Ectodermal cell (in vitro differentiated cells): ENCODE data around the gene SWAP70. TPM values are rescaled to one million over a fixed set of nuclear protein-coding genes. Genes with fewer than 3 reads are reported as not detected.
"Not testable (repeated sequence)": the region's sequence is repeated elsewhere in the genome, so short reads cannot be mapped to it uniquely, and the experiment has no call there.

Experiments used
- H3K27ac ChIP-seq: 2 replicates; pipeline ENCODE4 v1.7.0; 2013; ENCODE audit warnings: mild to moderate bottlenecking, low read depth, low read length; ENCODE audit not compliant: insufficient read depth, poor library complexity, severe bottlenecking
- H3K27me3 ChIP-seq: 2 replicates; pipeline ENCODE4 v1.7.0; 2013; ENCODE audit warnings: mild to moderate bottlenecking, low read length; ENCODE audit not compliant: insufficient read depth, control insufficient read depth, poor library complexity, severe bottlenecking
- H3K36me3 ChIP-seq: one replicate; pipeline ENCODE4 v1.7.0; 2013; ENCODE audit warnings: low read length; ENCODE audit not compliant: control insufficient read depth, insufficient read depth
- H3K4me1 ChIP-seq: one replicate; pipeline ENCODE4 v1.7.0; 2013; ENCODE audit warnings: low read length; ENCODE audit not compliant: control insufficient read depth, insufficient read depth
- H3K4me3 ChIP-seq: 2 replicates; pipeline ENCODE4 v1.7.0; 2013; ENCODE audit warnings: low read depth, low read length, control low read depth; ENCODE audit not compliant: insufficient read depth
- H3K9me3 ChIP-seq: 2 replicates; pipeline ENCODE4 v1.7.0; 2013; ENCODE audit warnings: mild to moderate bottlenecking, low read length, moderate library complexity; ENCODE audit not compliant: control insufficient read depth
- WGBS, 2 experiments: methylation state at CpG; one replicate each; pipeline ENCODE4 v1.1.7; 2013; ENCODE audit warnings: missing lambda C conversion rate in 2 of 2; 5-methylcytosine and 5-hydroxymethylcytosine counted together
- polyA plus RNA-seq, 4 experiments: library from polyadenylated mRNA; stranded (reverse); fragments of 50-300 nt; gene quantifications; one replicate each; pipeline ENCODE4 v1.2.3, GENCODE V29; 2013

SWAP70 gene
- polyA plus RNA-seq (2013, experiment 1 of 4): 18.6 TPM
- 16.4 TPM for polyA plus RNA-seq (2013, experiment 2 of 4)
- 13.2 TPM for polyA plus RNA-seq (2013, experiment 3 of 4)
- polyA plus RNA-seq (2013, experiment 4 of 4): 16.2 TPM

GRCh38 chr11:9663699-9664275 lies at the start of gene SWAP70:
SWAP70 (plus strand) TSS chr11:9664077; CDS start chr11:9664180, 103 bp downstream.
- no peaks in the 10 kb centered on the region for H3K36me3 ChIP-seq
- WGBS, 2 experiments: 1% methylated on average over 38 of the region's 38 CpGs
- H3K4me3 ChIP-seq: peak within 1 kb of the TSS; percentile 58

GRCh38 chr11:9615031-9615451 lies 48.8 kb upstream of the SWAP70 start:
- Histone ChIP-seq H3K36me3 (no peaks in the 10 kb centered on the region), H3K4me3 (no peak overlapping the region), H3K4me1 (peaks cover 3% of the 10 kb centered on the region), H3K9me3 (no peaks in the 10 kb centered on the region), H3K27ac (no peak overlapping the region), H3K27me3 (peaks cover 20% of the 10 kb centered on the region)
- 84 to 91% methylated on average over 1 to 2 of the region's 2 CpGs for WGBS, 2 experiments

More at GRCh38 chr11:9663699-9664275, at the start of gene SWAP70:
- H3K4me1 ChIP-seq: no peaks in the 10 kb centered on the region
- no peak within 1 kb of the TSS for H3K27ac ChIP-seq
- H3K27me3 ChIP-seq: peaks cover 12% of the 10 kb centered on the region
- no peaks in the 10 kb centered on the region for H3K9me3 ChIP-seq

GRCh38 chr11:9616042-9616675 lies 47.7 kb upstream of the SWAP70 start:
- 85 to 100% methylated on average over 2 of the region's 2 CpGs for WGBS, 2 experiments
- H3K27me3 ChIP-seq: peaks cover 20% of the 10 kb centered on the region
- no peaks in the 10 kb centered on the region for H3K9me3 ChIP-seq
- H3K4me1 ChIP-seq: peaks cover 3% of the 10 kb centered on the region
- no peaks in the 10 kb centered on the region for H3K36me3 ChIP-seq
- no peak overlapping the region for H3K27ac ChIP-seq
- no peak overlapping the region for H3K4me3 ChIP-seq

GRCh38 chr11:9616858-9617257 lies 47.0 kb upstream of the SWAP70 start:
- Histone ChIP-seq H3K27me3 (peaks cover 20% of the 10 kb centered on the region), H3K9me3 (no peaks in the 10 kb centered on the region), H3K4me1 (peaks cover 3% of the 10 kb centered on the region), H3K4me3 (no peak overlapping the region), H3K27ac (no peak overlapping the region), H3K36me3 (no peaks in the 10 kb centered on the region)
- 94 to 95% methylated on average over 4 of the region's 4 CpGs for WGBS, 2 experiments

GRCh38 chr11:9617940-9618339 lies 45.9 kb upstream of the SWAP70 start:
- Histone ChIP-seq H3K27me3 (peaks cover 20% of the 10 kb centered on the region), H3K4me1 (peaks cover 3% of the 10 kb centered on the region), H3K4me3 (no peak overlapping the region), H3K9me3 (no peaks in the 10 kb centered on the region), H3K36me3 (no peaks in the 10 kb centered on the region), H3K27ac (no peak overlapping the region)
- 94 to 95% methylated on average over 5 of the region's 5 CpGs for WGBS, 2 experiments

GRCh38 chr11:9619004-9619403 lies 44.9 kb upstream of the SWAP70 start:
- Histone ChIP-seq H3K4me3 (no peak overlapping the region), H3K4me1 (peaks cover 3% of the 10 kb centered on the region), H3K36me3 (no peaks in the 10 kb centered on the region), H3K27me3 (peaks cover 14% of the 10 kb centered on the region), H3K9me3 (no peaks in the 10 kb centered on the region), H3K27ac (no peak overlapping the region)
- WGBS, 2 experiments: 100% methylated on average over 1 of the region's 1 CpG

DNA sequence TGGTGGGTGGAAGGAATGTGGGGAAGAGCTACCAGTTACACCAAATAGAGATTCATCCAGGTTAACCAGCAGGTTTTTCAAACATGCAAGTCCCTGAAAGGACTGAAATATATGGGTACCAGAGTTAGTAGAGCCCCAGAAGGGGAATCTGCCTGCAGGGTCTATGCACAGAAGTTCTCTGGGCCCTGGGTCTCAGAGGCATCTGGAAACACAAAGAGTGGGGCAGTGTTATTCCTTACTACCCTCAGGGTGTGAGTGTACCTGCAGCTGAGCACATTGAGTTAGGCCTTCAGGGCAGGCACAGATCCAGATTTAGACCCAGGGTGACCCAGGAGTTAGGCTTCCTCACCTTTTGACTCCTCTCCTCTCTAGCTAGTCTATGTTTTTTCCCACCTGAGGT lies 43.9 kb upstream of the SWAP70 start:
- Histone ChIP-seq H3K9me3 (no peaks in the 10 kb centered on the region), H3K4me1 (peaks cover 3% of the 10 kb centered on the region), H3K27ac (no peak overlapping the region), H3K36me3 (no peaks in the 10 kb centered on the region), H3K4me3 (no peak overlapping the region), H3K27me3 (peaks cover 14% of the 10 kb centered on the region)

DNA sequence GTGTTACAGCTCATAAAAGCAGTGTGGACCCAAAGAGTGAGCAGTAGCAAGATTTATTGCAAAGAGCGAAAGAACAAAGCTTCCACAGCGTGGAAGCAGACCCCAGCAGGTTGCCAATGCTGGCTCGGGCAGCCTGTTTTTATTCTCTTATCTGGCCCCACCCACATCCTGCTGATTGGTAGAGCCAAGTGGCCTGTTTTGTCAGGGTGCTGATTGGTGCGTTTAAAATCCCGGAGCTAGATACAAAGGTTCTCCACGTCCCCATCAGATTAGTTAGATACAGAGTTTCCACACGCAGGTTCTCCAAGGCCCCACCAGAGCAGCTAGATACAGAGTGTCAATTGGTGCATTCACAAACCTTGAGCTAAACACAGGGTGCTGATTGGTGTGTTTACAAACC lies 41.5 kb upstream of the SWAP70 start:
- H3K27me3 ChIP-seq: peaks cover 25% of the 10 kb centered on the region
- WGBS, 2 experiments: 75% methylated on average over 7 of the region's 7 CpGs
- peaks cover 22% of the 10 kb centered on the region for H3K4me1 ChIP-seq
- H3K36me3 ChIP-seq, H3K27ac ChIP-seq, H3K9me3 ChIP-seq, H3K4me3 ChIP-seq: not testable (repeated sequence)

- not testable (repeated sequence) for H3K9me3 ChIP-seq, H3K36me3 ChIP-seq, H3K4me3 ChIP-seq, H3K27ac ChIP-seq
- peaks cover 25% of the 10 kb centered on the region for H3K27me3 ChIP-seq
- WGBS, 2 experiments: 92 to 95% methylated on average over 20 to 21 of the region's 23 CpGs
- H3K4me1 ChIP-seq: peaks cover 22% of the 10 kb centered on the region
Measured at GRCh38 chr11:9623053-9623452, 40.8 kb upstream of the SWAP70 start.

GRCh38 chr11:9624448-9624847 lies 39.4 kb upstream of the SWAP70 start:
- peaks cover 38% of the 10 kb centered on the region for H3K27me3 ChIP-seq
- H3K9me3 ChIP-seq: no peaks in the 10 kb centered on the region
- peaks cover 22% of the 10 kb centered on the region for H3K4me1 ChIP-seq

More at GRCh38 chr11:9624448-9624847, 39.4 kb upstream of the SWAP70 start:
- Histone ChIP-seq H3K36me3 (no peaks in the 10 kb centered on the region), H3K27ac (no peak overlapping the region), H3K4me3 (no peak overlapping the region)
